Endothelial cell of umbilical vein (primary cell): ENCODE results near the gene ZNF804B. TPM values are rescaled to one million over a fixed set of nuclear protein-coding genes. Genes with fewer than 3 reads are reported as not detected.

ENCODE experiments used
- BruUV-seq: library from RNA; stranded (reverse); fragments of 400-500 nt; replicated peaks from 2 replicates; lab custom pipeline; 2021; lab: Mats Ljungman, UMichigan
- CTCF ChIA-PET: fragments of 300-600, 350-600 bp; sonication (Branson Sonifier 250); formaldehyde crosslinking; loops from one replicate; lab custom pipeline; 2021; ENCODE audit warnings: antibody characterized with exemption, inconsistent platforms; lab: Charles Lee
- POLR2A ChIA-PET: fragments of 300-600, 350-600 bp; sonication (Branson Sonifier 250); formaldehyde crosslinking; loops from one replicate; lab custom pipeline; 2021; ENCODE audit warnings: antibody characterized with exemption, inconsistent platforms; lab: Charles Lee
- DNase-seq: peaks from one replicate; pipeline ENCODE4 v3.0.0-alpha.2; 2011; ENCODE audit warnings: low read depth, low spot score
- FAIRE-seq: peaks from 2 replicates; lab custom pipeline; 2011; peaks lifted over from hg19 to GRCh38; lab: Jason Lieb, UNC
- H2AFZ ChIP-seq: 2 replicates; pipeline ENCODE4 v1.6.0; 2012; ENCODE audit warnings: low read depth, low read length, control low read depth, inconsistent platforms
- H3K27ac ChIP-seq: 2 replicates; pipeline ENCODE4 v1.5.1; 2011; ENCODE audit warnings: low read depth, mild to moderate bottlenecking, control low read depth, low read length, moderate library complexity; ENCODE audit not compliant: insufficient read depth
- H3K27me3 ChIP-seq, 2 experiments: 2 replicates each; pipeline versions ENCODE4 v1.6.0 to v1.6.1; 2011; ENCODE audit warnings: low read length in 2 of 2, mixed read lengths in 1 of 2; ENCODE audit not compliant: control insufficient read depth in 2 of 2, insufficient read depth in 2 of 2
- H3K36me3 ChIP-seq, 2 experiments: 2 replicates in 1 of 2; 3 replicates in 1 of 2; pipeline ENCODE4 v1.5.1; 2011; ENCODE audit warnings: low read length in 2 of 2, mild to moderate bottlenecking in 1 of 2, moderate library complexity in 1 of 2; ENCODE audit not compliant: control insufficient read depth in 2 of 2, insufficient read depth in 2 of 2; ENCODE audit errors: extremely low read depth in 1 of 2
- H3K4me1 ChIP-seq: 3 replicates; pipeline ENCODE4 v1.5.1; 2011; ENCODE audit warnings: mild to moderate bottlenecking, low read length; ENCODE audit not compliant: control insufficient read depth, insufficient read depth; ENCODE audit errors: extremely low read depth
- H3K4me2 ChIP-seq: 2 replicates; pipeline ENCODE4 v1.6.1; 2011; ENCODE audit warnings: low read length, control low read depth, mixed read lengths; ENCODE audit not compliant: insufficient read depth
- H3K4me3 ChIP-seq, 3 experiments: fragments of 200-600 bp in 1 of 3; sonication (generic), shearing (Covaris generic) in 1 of 3; replicated peaks in 1 of 3; 2 replicates each; pipeline ENCODE4 v1.5.1; 2011 to 2016; ENCODE audit warnings: control low read depth in 3 of 3, low read length in 3 of 3, mild to moderate bottlenecking in 2 of 3, inconsistent platforms in 1 of 3, low read depth in 1 of 3, moderate library complexity in 1 of 3; ENCODE audit not compliant: insufficient read depth in 1 of 3
- H3K79me2 ChIP-seq: 2 replicates; pipeline ENCODE4 v1.6.0; 2012; ENCODE audit warnings: low read length, inconsistent platforms; ENCODE audit not compliant: control insufficient read depth, insufficient read depth
- H3K9ac ChIP-seq: replicated peaks from 2 replicates; pipeline ENCODE3; 2011; ENCODE audit warnings: low read length, control low read depth; ENCODE audit not compliant: insufficient read depth; ENCODE audit errors: extremely low read depth
- H3K9me1 ChIP-seq: replicated peaks from 3 replicates; pipeline ENCODE4 v1.6.0; 2011; ENCODE audit warnings: mild to moderate bottlenecking, low read length; ENCODE audit not compliant: control insufficient read depth, insufficient read depth; ENCODE audit errors: extremely low read depth
- H3K9me3 ChIP-seq: replicated peaks from 2 replicates; pipeline ENCODE4 v1.5.1; 2012; ENCODE audit warnings: low read length, inconsistent platforms; ENCODE audit not compliant: control insufficient read depth, insufficient read depth
- H4K20me1 ChIP-seq: replicated peaks from 2 replicates; pipeline ENCODE3; 2011; ENCODE audit warnings: mild to moderate bottlenecking, low read length; ENCODE audit not compliant: control insufficient read depth, insufficient read depth; ENCODE audit errors: extremely low read depth
- CTCF ChIP-seq, 2 donors: IDR thresholded peaks; 1 replicate in 1 of 2; 2 replicates in 1 of 2; pipeline ENCODE4 v1.5.1; 2011; ENCODE audit warnings: low read length in 2 of 2, mild to moderate bottlenecking in 2 of 2, moderate library complexity in 2 of 2, control low read depth in 1 of 2, inconsistent platforms in 1 of 2, low read depth in 1 of 2; ENCODE audit not compliant: insufficient read depth in 1 of 2; ENCODE audit errors: extremely low read depth in 1 of 2
- EZH2 ChIP-seq: IDR thresholded peaks from 2 replicates; pipeline ENCODE4 v1.6.1; 2012; ENCODE audit warnings: borderline replicate concordance, low read depth, mild to moderate bottlenecking, moderate library complexity, low read length, inconsistent platforms; ENCODE audit not compliant: severe bottlenecking
- FOS ChIP-seq: IDR thresholded peaks from 2 replicates; pipeline ENCODE4 v1.6.1; 2011; ENCODE audit warnings: mild to moderate bottlenecking, low read length, moderate library complexity, borderline replicate concordance; ENCODE audit not compliant: insufficient read depth
- GATA2 ChIP-seq: IDR thresholded peaks from 2 replicates; pipeline ENCODE4 v1.7.0; 2011; ENCODE audit warnings: low read depth, mild to moderate bottlenecking, moderate library complexity, mixed read lengths, low read length; ENCODE audit not compliant: insufficient read length, insufficient read depth
- JUN ChIP-seq: IDR thresholded peaks from 2 replicates; pipeline ENCODE4 v1.6.1; 2011; ENCODE audit warnings: borderline replicate concordance, low read depth; ENCODE audit not compliant: insufficient read length, insufficient read depth
- MAX ChIP-seq: IDR thresholded peaks from 2 replicates; pipeline ENCODE4 v1.6.1; 2011; ENCODE audit not compliant: insufficient read depth, insufficient read length
- MYC ChIP-seq: IDR thresholded peaks from one replicate; pipeline ENCODE4 v1.6.1; 2011; ENCODE audit warnings: mild to moderate bottlenecking, low read depth, low read length
- POLR2A ChIP-seq: IDR thresholded peaks from 2 replicates; pipeline ENCODE4 v1.6.1; 2012; ENCODE audit warnings: low read depth, mild to moderate bottlenecking, control low read depth, low read length
- POLR2AphosphoS5 ChIP-seq: IDR thresholded peaks from 2 replicates; pipeline ENCODE4 v1.6.1; 2012; ENCODE audit warnings: low read depth, mild to moderate bottlenecking, control low read depth, low read length, moderate library complexity; ENCODE audit not compliant: insufficient read depth
- dilution Hi-C: fragments of 300-500 bp; cut with MboI; formaldehyde crosslinking; loops from one replicate; pipeline ENCODE4 v1.15.0; 2019; ENCODE audit warnings: low sequenced_read_pairs; ENCODE audit not compliant: extremely low pct_ligation_motif_present
- intact Hi-C: fragments of 100-400 bp; cut with micrococcal nuclease; formaldehyde crosslinking; loops from one replicate; pipeline ENCODE4 v1.10.0; 2022
- polyA plus RNA-seq, 4 experiments: library from polyadenylated mRNA; depleted of rRNA in 3 of 4; stranded (reverse) in 3 of 4; unstranded in 1 of 4; fragments of >200 nt; gene quantifications; 2 replicates each; pipeline versions ENCODE4 v1.2.1 to v1.2.3, GENCODE V29; 2011 to 2012; ENCODE audit warnings: missing spikeins in 1 of 4
- total RNA-seq: library from RNA; stranded (reverse); gene quantifications from 2 replicates; pipeline ENCODE4 v1.2.3, GENCODE V29; 2021

Gene ZNF804B
- total and polyA plus RNA-seq, 2 donors (not counting 3 experiments of a cell fraction or from before 2014, with no cell fraction given): not detected

GRCh38 chr7:89104748-89105685 is 345.5 kb downstream of the ZNF804B start:
- H3K79me2 ChIP-seq: no peaks in the 10 kb centered on the region
- no TSS peak for BruUV-seq
- CTCF ChIA-PET: no interaction called here

More at GRCh38 chr7:89104748-89105685, 345.5 kb downstream of the ZNF804B start:
- Histone ChIP-seq H3K27ac (no peak overlapping the region), H2AFZ (no peak overlapping the region), H4K20me1 (no peaks in the 10 kb centered on the region), H3K36me3 (no peaks in the 10 kb centered on the region), H3K4me3 (no peak overlapping the region), H3K4me1 (no peaks in the 10 kb centered on the region), H3K4me2 (no peak overlapping the region), H3K27me3 (no peaks in the 10 kb centered on the region), H3K9ac (no peak overlapping the region), H3K9me1 (no peaks in the 10 kb centered on the region), H3K9me3 (no peaks in the 10 kb centered on the region)
- DNase-seq (no peak), FAIRE-seq (no peak)
- no peak for TF ChIP-seq MYC
- no peak for TF ChIP-seq GATA2
- TF ChIP-seq EZH2: no peak
- no peak for TF ChIP-seq POLR2A
- no peak for TF ChIP-seq POLR2AphosphoS5
- TF ChIP-seq CTCF (IDR thresholded peaks at IDR 0.05; ENCODE audit: extremely low read depth in 1 of 2, insufficient read depth in 1 of 2, low read depth in 1 of 2, low read length in 2 of 2): no peak
- no peak for TF ChIP-seq MAX
- no peak for TF ChIP-seq JUN
- TF ChIP-seq FOS: no peak
- intact Hi-C loops: no loop called here
- dilution Hi-C loops: no loop called here
- POLR2A ChIA-PET: no interaction called here
